Activated CD4-positive, alpha-beta T cell treated with anti-CD3 and anti-CD28 coated beads for 36 hours (primary cell): Measurements from ENCODE around the gene RASGRF2. TPM values are rescaled to one million over a fixed set of nuclear protein-coding genes. Genes with fewer than 3 reads are reported as not detected.
"Not testable (repeated sequence)": the region's sequence is repeated elsewhere in the genome, so short reads cannot be mapped to it uniquely, and the experiment has no call there.

ENCODE experiments used
- ATAC-seq: fragments of 200-7000 bp; cut with Tn5 transposase; one replicate; pipeline ENCODE4 v1.10.0; 2021; ENCODE audit warnings: mild to moderate bottlenecking, moderate library complexity
- CTCF ChIA-PET: fragments of 350-600 bp; sonication (Branson Sonifier 250); formaldehyde crosslinking; loops from one replicate; lab custom pipeline; 2021; ENCODE audit warnings: antibody characterized with exemption; lab: Charles Lee
- POLR2A ChIA-PET: fragments of 350-600 bp; sonication (Branson Sonifier 250); formaldehyde crosslinking; loops from one replicate; lab custom pipeline; 2021; ENCODE audit warnings: antibody characterized with exemption, inconsistent platforms; lab: Charles Lee
- DNase-seq: peaks from one replicate; pipeline ENCODE4 v3.0.0-alpha.2; 2020
- H3K27ac Mint-ChIP-seq: one replicate; pipeline ENCODE4 v1.8.0; 2021; ENCODE audit warnings: mixed read lengths
- H3K27me3 Mint-ChIP-seq: one replicate; pipeline ENCODE4 v1.8.0; 2021; ENCODE audit warnings: mixed read lengths
- H3K36me3 Mint-ChIP-seq: one replicate; pipeline ENCODE4 v1.8.0; 2021; ENCODE audit warnings: low read depth, mixed read lengths
- H3K4me1 Mint-ChIP-seq: one replicate; pipeline ENCODE4 v1.8.0; 2021; ENCODE audit warnings: mixed read lengths
- H3K4me3 Mint-ChIP-seq: one replicate; pipeline ENCODE4 v1.8.0; 2021; ENCODE audit warnings: mild to moderate bottlenecking, moderate library complexity, mixed read lengths
- H3K9me3 Mint-ChIP-seq: one replicate; pipeline ENCODE4 v1.8.0; 2021; ENCODE audit warnings: low read depth, mixed read lengths
- intact Hi-C, 2 experiments: fragments of 100-400 bp; cut with DNase I in 1 of 2; cut with micrococcal nuclease in 1 of 2; formaldehyde crosslinking; loops; one replicate each; pipeline versions ENCODE4 v1.14.2 to v1.15.1; 2022 to 2024; cut with DNase I, micrococcal nuclease
- total RNA-seq, 2 experiments: library from RNA; stranded (reverse); gene quantifications; one replicate each; pipeline ENCODE4 v1.2.3, GENCODE V29; 2021

The RASGRF2 gene
- total RNA-seq, 2 experiments from 2014 or later, result 8.2 to 14.2 TPM

DNA sequence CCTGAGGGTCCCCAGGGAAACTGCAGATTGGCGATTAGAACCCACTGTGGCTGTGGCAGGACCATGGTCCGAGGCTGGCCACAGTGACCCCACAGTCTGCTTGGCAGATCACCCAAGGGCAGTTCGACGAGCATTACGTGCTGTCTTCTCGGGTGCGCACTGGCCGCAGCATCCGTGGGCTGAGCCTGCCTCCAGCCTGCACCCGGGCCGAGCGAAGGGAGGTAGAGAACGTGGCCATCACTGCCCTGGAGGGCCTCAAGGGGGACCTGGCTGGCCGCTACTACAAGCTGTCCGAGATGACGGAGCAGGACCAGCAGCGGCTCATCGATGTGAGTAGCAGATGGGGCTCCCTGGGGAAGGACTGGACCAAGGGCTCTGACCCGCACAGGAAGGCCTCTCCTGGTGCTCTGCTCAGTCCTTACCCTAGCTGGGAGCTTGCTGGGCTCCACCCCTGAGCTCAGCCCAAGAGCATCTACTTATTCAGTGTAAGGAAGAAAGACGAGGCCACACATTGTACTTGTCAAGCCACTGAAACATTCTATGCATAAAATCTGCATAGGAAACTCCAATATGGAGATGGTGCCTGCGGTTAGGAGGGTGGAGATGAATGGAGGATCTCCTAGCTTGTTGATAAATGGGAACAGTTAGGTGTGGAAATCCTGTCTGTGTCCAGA is 294.9 kb downstream of the RASGRF2 start:
- Mint-ChIP-seq H3K9me3 (peaks cover 4% of the 10 kb centered on the region), H3K27me3 (no peaks in the 10 kb centered on the region), H3K27ac (no peak overlapping the region), H3K4me3 (no peak overlapping the region), H3K4me1 (no peaks in the 10 kb centered on the region), H3K36me3 (peaks cover 12% of the 10 kb centered on the region)
- intact Hi-C loops, result no loop called here
- DNase-seq, result no peak
- ChIA-PET POLR2A (no interaction called here), CTCF (no interaction called here)
- no peak for ATAC-seq

DNA sequence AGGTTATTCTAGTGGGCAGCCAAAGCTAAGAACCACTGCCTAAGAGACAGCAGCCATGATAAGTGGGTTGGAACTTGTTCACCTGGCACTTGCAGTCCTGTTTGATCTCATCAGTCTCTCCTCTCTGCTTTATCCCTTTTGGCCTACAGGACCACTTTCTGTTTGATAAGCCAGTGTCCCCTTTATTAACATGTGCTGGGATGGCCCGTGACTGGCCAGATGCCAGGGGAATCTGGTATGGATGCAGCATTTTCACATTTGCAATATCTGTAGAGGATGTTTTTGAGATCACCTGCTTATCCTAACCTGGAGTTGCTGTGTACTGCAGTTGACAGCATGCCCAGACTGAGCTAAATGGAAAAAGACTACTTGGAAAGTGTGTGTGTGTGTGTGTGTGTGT is 296.6 kb downstream of the RASGRF2 start:
- no peak for ATAC-seq
- Mint-ChIP-seq H3K27ac (no peak overlapping the region), H3K36me3 (peaks cover 10% of the 10 kb centered on the region), H3K9me3 (peaks cover 4% of the 10 kb centered on the region), H3K27me3 (no peaks in the 10 kb centered on the region), H3K4me3 (no peak overlapping the region), H3K4me1 (no peaks in the 10 kb centered on the region)
- POLR2A ChIA-PET, result no interaction called here
- DNase-seq, result no peak
- CTCF ChIA-PET, result no interaction called here
- intact Hi-C loops, result no loop called here

DNA sequence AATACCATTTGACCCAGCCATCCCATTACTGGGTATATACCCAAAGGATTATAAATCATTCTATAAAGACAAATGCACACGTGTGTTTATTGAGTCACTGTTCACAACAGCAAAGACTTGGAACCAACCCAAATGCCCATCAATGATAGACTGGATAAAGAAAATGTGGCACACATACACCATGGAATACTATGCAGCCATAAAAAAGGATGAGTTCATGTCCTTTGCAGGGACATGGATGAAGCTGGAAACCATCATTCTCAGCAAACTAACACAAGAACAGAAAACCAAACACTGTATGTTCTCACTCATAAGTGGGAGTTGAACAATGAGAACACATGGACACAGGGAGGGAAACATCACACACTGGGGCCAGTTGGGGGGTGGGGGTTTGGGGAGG is 302.6 kb downstream of the RASGRF2 start:
- H3K27me3 Mint-ChIP-seq, intact Hi-C loops, ATAC-seq, H3K4me3 Mint-ChIP-seq, CTCF ChIA-PET, POLR2A ChIA-PET, H3K27ac Mint-ChIP-seq, H3K4me1 Mint-ChIP-seq, DNase-seq: not testable (repeated sequence)
- Mint-ChIP-seq H3K36me3 (peaks cover 25% of the 10 kb centered on the region), H3K9me3 (peaks cover 11% of the 10 kb centered on the region)

DNA sequence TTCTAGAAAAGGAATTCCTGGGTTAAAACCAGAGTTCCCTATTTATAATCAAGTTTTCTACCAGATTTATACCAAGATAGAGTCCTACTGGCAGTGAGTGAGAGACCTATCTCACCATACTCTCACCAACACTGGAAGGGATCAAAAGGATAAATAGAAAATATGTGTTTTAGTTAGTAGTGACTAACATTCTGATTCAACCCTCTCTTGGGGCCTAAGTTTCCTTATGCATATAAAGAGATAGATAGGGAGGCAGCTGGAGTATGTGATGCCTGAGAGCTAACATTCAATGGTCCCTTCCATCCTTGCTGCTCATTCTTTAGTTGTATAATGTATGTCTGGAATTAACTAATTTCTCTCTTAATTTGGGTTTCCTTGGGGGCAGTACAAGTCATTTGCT is 304.9 kb downstream of the RASGRF2 start:
- H3K27me3 Mint-ChIP-seq, result no peaks in the 10 kb centered on the region
- H3K4me1 Mint-ChIP-seq, result peaks cover 2% of the 10 kb centered on the region
- H3K36me3 Mint-ChIP-seq, result peaks cover 19% of the 10 kb centered on the region
- ChIA-PET POLR2A (no interaction called here), CTCF (interaction anchor here (0.9 kb wide), 1 partner anchor 42 kb away, joined by 3 read pairs; no protein-coding TSS in a partner anchor)
- peaks cover 8% of the 10 kb centered on the region for H3K9me3 Mint-ChIP-seq
- ATAC-seq (no peak), DNase-seq (no peak)
- intact Hi-C loops, result no loop called here
- no peak overlapping the region for H3K4me3 Mint-ChIP-seq
- H3K27ac Mint-ChIP-seq, result no peak overlapping the region

DNA sequence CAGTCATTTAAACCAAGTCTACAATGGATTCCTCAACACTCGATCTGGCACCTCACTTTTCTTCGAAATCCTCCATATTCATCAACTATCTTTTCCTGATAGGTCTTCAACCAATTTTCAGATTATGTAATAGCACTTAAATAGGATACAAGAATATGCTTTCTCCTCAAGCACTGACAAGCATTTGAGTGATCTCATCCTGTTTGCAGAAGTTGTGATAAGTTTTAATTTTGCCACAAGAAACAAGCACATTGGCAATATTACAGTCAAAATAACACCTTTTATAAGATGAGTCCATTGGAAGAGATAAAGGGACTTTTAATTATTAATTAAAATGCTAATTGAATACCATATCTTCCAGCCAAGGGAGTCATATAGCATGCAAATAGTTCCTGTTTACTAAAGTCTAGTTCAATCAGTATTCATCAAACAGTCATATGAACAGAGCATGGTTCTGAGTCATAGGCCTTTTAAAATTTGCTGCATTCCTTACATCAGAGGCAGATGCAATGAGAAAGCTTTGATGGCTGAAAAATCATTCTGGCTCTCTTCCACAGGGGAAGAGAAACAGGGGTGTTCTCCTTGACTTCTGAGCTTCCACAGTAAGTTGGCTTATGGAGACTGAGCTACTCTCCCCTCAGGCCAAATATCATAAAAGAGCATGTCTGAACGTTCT is 308.5 kb downstream of the RASGRF2 start:
- ATAC-seq (peak; percentile 65), DNase-seq (no peak)
- intact Hi-C loops, result no loop called here
- H3K4me3 Mint-ChIP-seq, result no peak overlapping the region
- ChIA-PET POLR2A (no interaction called here), CTCF (interaction anchor here (0.6 to 1.2 kb wide), 4 partner anchors 43 to 447 kb away, joined by 3 to 5 read pairs (median 4); no protein-coding TSS in a partner anchor)
- H3K4me1 Mint-ChIP-seq, result peaks cover 5% of the 10 kb centered on the region
- peaks cover 20% of the 10 kb centered on the region for H3K9me3 Mint-ChIP-seq
- H3K27ac Mint-ChIP-seq, result no peak overlapping the region
- peaks cover 21% of the 10 kb centered on the region for H3K36me3 Mint-ChIP-seq
- H3K27me3 Mint-ChIP-seq, result no peaks in the 10 kb centered on the region

DNA sequence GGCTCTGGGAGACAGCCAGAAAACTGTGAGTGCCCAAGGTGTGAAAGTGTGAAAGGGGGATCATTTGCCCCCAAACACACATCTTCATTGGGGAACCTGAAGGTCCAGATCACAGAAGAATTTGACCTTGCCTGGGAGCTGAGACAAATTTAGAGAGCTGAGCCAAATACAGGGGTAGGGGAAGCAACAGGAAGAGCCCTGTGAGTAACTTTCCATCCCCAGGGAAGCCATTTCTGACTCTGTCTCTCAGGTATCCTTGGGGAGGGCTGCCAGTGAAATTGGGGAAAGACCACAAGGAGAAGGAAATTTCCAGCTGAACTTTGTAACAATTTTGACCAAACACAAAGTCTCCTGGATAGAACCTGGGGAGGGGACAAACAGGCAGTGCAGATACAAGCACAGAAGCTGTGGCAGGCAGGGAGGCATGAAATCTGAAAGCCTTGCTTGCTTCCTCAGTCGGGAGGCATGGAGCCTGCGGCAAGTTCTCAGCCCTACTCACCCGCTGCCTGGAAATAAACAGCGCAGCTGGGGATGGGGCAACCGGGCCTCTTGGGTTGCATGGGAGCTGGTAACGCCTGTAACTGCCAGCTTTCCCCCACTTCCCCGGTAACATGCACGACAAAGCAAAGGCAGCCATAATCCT is 309.7 kb downstream of the RASGRF2 start:
- H3K9me3 Mint-ChIP-seq, result peaks cover 27% of the 10 kb centered on the region
- H3K27ac Mint-ChIP-seq, result no peak overlapping the region
- no peak for ATAC-seq
- ChIA-PET POLR2A (no interaction called here), CTCF (interaction anchor here (0.7 to 1.2 kb wide), 2 partner anchors 92 to 1190 kb away, joined by 3 read pairs; no protein-coding TSS in a partner anchor)
- no peak overlapping the region for H3K4me3 Mint-ChIP-seq
- peaks cover 5% of the 10 kb centered on the region for H3K4me1 Mint-ChIP-seq
- DNase-seq, result no peak
- H3K27me3 Mint-ChIP-seq, result no peaks in the 10 kb centered on the region
- peaks cover 27% of the 10 kb centered on the region for H3K36me3 Mint-ChIP-seq
- intact Hi-C loops, result no loop called here

DNA sequence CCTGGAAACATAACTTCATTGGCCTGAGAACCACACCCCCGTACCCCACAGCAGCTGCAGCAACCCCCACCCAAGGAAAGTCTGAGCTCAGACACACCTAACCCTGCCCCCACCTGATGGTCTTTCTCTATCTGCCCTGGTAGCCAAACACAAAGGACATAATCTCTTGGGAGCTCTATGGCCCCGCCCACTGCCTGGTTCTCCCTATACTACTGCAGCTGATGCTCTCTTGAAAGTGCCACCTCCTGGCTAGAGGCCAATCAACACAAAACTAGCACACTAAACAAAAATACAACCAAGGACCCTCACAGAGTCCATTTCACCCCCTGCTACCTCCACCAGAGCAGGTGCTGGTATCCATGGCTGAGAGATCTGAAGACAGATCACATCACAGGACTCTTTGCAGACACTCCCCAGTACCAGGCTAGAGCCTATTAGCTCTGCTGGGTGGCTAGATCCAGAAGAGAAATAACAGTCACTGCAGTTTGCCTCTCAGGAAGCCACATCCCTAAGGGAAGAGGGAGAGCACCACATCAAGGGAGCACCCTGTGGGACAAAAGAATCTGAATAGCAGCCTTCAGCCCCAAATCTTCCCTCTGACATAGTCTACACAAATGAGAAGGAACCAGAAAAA is 310.3 kb downstream of the RASGRF2 start:
- CTCF ChIA-PET, result interaction anchor here (0.7 to 1.3 kb wide), 2 partner anchors 29 to 1189 kb away, joined by 3 to 4 read pairs; no protein-coding TSS in a partner anchor
- ATAC-seq, DNase-seq, H3K27me3 Mint-ChIP-seq, intact Hi-C loops, H3K27ac Mint-ChIP-seq, POLR2A ChIA-PET, H3K4me3 Mint-ChIP-seq, H3K4me1 Mint-ChIP-seq: not testable (repeated sequence)
- H3K9me3 Mint-ChIP-seq, result peaks cover 33% of the 10 kb centered on the region
- peaks cover 33% of the 10 kb centered on the region for H3K36me3 Mint-ChIP-seq
